Ectodermal cell (in vitro differentiated cells): Measurements from ENCODE around the gene MYD88.

Experiments
- H3K27ac ChIP-seq: 2 replicates; pipeline ENCODE4 v1.7.0; 2013; ENCODE audit warnings: mild to moderate bottlenecking, low read depth, low read length; ENCODE audit not compliant: insufficient read depth, poor library complexity, severe bottlenecking
- H3K27me3 ChIP-seq: 2 replicates; pipeline ENCODE4 v1.7.0; 2013; ENCODE audit warnings: mild to moderate bottlenecking, low read length; ENCODE audit not compliant: insufficient read depth, control insufficient read depth, poor library complexity, severe bottlenecking
- H3K36me3 ChIP-seq: one replicate; pipeline ENCODE4 v1.7.0; 2013; ENCODE audit warnings: low read length; ENCODE audit not compliant: control insufficient read depth, insufficient read depth
- H3K4me1 ChIP-seq: one replicate; pipeline ENCODE4 v1.7.0; 2013; ENCODE audit warnings: low read length; ENCODE audit not compliant: control insufficient read depth, insufficient read depth
- H3K4me3 ChIP-seq: 2 replicates; pipeline ENCODE4 v1.7.0; 2013; ENCODE audit warnings: low read depth, low read length, control low read depth; ENCODE audit not compliant: insufficient read depth
- H3K9me3 ChIP-seq: 2 replicates; pipeline ENCODE4 v1.7.0; 2013; ENCODE audit warnings: mild to moderate bottlenecking, low read length, moderate library complexity; ENCODE audit not compliant: control insufficient read depth
- WGBS, 2 experiments: methylation state at CpG; one replicate each; pipeline ENCODE4 v1.1.7; 2013; ENCODE audit warnings: missing lambda C conversion rate in 2 of 2; 5-methylcytosine and 5-hydroxymethylcytosine counted together

MYD88 gene

GRCh38 chr3:38112378-38112761 is 26.1 kb upstream of the MYD88 start:
- Histone ChIP-seq H3K9me3 (no peaks in the 10 kb centered on the region), H3K4me1 (no peaks in the 10 kb centered on the region), H3K27me3 (no peaks in the 10 kb centered on the region), H3K36me3 (no peaks in the 10 kb centered on the region), H3K4me3 (no peak overlapping the region), H3K27ac (no peak overlapping the region)
- WGBS, 2 experiments = 90 to 91% methylated on average over 7 of the region's 7 CpGs

GRCh38 chr3:38114052-38114874 is 24.2 kb upstream of the MYD88 start:
- Histone ChIP-seq H3K27ac (no peak overlapping the region), H3K36me3 (no peaks in the 10 kb centered on the region), H3K4me3 (no peak overlapping the region), H3K4me1 (no peaks in the 10 kb centered on the region), H3K27me3 (no peaks in the 10 kb centered on the region), H3K9me3 (no peaks in the 10 kb centered on the region)
- 92 to 95% methylated on average over 13 of the region's 13 CpGs for WGBS, 2 experiments

- Histone ChIP-seq H3K4me1 (no peaks in the 10 kb centered on the region), H3K9me3 (no peaks in the 10 kb centered on the region), H3K4me3 (no peak overlapping the region), H3K36me3 (no peaks in the 10 kb centered on the region), H3K27ac (no peak overlapping the region), H3K27me3 (no peaks in the 10 kb centered on the region)
- WGBS, 2 experiments = 88 to 89% methylated on average over 13 of the region's 13 CpGs
Measured at GRCh38 chr3:38114875-38115644, 23.4 kb upstream of the MYD88 start.

DNA sequence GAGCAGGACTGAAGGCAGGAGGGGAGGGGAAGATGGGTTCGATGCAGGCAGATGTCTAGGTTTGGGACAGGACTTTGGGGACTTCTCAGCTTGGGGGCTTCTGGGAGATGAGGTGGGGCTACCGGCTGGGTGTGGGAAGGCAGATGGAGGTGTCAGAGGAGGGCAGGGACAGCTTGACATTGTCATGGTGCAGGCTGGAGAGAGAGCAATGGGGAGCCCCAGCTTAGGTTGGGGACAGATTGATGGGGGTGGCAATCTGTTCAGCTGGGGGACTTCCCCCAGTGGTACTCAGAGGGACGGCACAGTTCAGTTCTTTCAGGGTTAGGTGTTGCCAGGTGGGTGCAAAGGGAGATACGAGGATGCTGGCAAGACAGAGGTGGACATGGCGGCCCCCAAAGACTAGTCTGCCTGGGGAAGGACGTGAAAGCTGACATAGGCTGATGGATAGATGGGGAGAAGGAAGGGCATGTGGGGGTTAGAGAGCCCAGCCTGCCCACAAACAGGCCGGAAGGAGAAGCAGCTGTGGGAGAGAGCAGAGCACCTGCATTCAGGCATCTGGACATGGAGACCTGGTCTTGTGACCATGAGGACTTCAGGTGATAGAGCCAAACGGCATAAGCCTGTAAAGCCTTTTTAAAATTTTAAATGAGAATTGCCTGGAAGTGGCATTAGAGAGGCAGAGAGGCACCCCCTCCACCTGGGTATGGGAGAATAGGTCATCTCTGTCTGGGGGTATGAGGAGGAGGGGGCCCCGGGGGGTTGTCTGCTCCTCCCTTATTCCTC is 22.6 kb upstream of the MYD88 start:
- Histone ChIP-seq H3K27ac (no peak overlapping the region), H3K9me3 (no peaks in the 10 kb centered on the region), H3K4me3 (no peak overlapping the region), H3K36me3 (no peaks in the 10 kb centered on the region), H3K4me1 (no peaks in the 10 kb centered on the region), H3K27me3 (no peaks in the 10 kb centered on the region)
- WGBS, 2 experiments = 91 to 92% methylated on average over 8 to 9 of the region's 9 CpGs

DNA sequence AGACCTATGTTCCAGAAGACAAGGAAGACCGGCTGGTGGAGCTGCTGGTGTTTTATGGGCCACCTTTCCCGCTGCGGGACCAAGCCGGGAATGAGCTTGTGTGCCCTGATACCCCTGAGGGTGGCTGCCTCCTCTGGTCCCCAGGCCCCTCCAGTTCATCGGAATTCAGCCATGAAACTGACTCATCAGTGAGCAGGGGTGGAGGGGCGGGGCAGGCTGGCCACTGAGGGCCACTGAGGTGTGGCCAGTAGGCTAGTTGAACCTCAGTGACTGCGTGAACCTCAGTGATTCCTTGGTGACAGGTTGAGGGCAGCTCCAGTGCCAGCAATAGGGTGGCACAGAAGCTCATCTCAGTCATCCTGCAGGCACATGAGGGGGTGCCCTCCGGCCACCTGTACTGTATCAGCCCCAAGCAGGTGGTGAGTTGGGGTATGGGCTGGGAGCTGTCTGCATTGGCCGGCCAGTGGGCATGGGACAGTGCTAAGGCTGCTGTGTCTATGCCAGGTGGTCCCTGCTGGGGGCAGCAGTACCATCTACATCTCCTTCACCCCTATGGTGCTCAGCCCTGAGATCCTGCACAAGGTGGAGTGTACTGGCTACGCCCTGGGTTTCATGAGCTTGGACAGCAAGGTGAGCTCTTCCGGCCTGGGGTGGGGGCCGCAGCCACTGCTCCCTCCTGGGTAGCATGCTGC is 21.8 kb upstream of the MYD88 start:
- Histone ChIP-seq H3K4me3 (no peak overlapping the region), H3K27ac (no peak overlapping the region), H3K9me3 (no peaks in the 10 kb centered on the region), H3K27me3 (no peaks in the 10 kb centered on the region), H3K36me3 (no peaks in the 10 kb centered on the region), H3K4me1 (no peaks in the 10 kb centered on the region)
- 93 to 94% methylated on average over 12 of the region's 12 CpGs for WGBS, 2 experiments

- WGBS, 2 experiments = 89 to 92% methylated on average over 10 of the region's 10 CpGs
- no peaks in the 10 kb centered on the region for H3K27me3 ChIP-seq
- peaks cover 4% of the 10 kb centered on the region for H3K36me3 ChIP-seq
- H3K27ac ChIP-seq = no peak overlapping the region
- H3K4me3 ChIP-seq = no peak overlapping the region
- no peaks in the 10 kb centered on the region for H3K4me1 ChIP-seq
- H3K9me3 ChIP-seq = no peaks in the 10 kb centered on the region
Measured at GRCh38 chr3:38117163-38117716, 21.2 kb upstream of the MYD88 start.

GRCh38 chr3:38117748-38118420 is 20.6 kb upstream of the MYD88 start:
- Histone ChIP-seq H3K36me3 (peaks cover 6% of the 10 kb centered on the region), H3K27ac (no peak overlapping the region), H3K27me3 (no peaks in the 10 kb centered on the region), H3K4me1 (no peaks in the 10 kb centered on the region), H3K9me3 (no peaks in the 10 kb centered on the region), H3K4me3 (no peak overlapping the region)
- 76 to 83% methylated on average over 11 of the region's 11 CpGs for WGBS, 2 experiments

- Histone ChIP-seq H3K27me3 (no peaks in the 10 kb centered on the region), H3K4me3 (no peak overlapping the region), H3K36me3 (peaks cover 6% of the 10 kb centered on the region), H3K27ac (no peak overlapping the region), H3K9me3 (no peaks in the 10 kb centered on the region), H3K4me1 (no peaks in the 10 kb centered on the region)
- WGBS, 2 experiments = 93 to 95% methylated on average over 13 of the region's 13 CpGs
Measured at GRCh38 chr3:38118421-38119247, 19.8 kb upstream of the MYD88 start.

- Histone ChIP-seq H3K36me3 (peaks cover 6% of the 10 kb centered on the region), H3K4me3 (no peak overlapping the region), H3K9me3 (no peaks in the 10 kb centered on the region), H3K27ac (no peak overlapping the region), H3K27me3 (no peaks in the 10 kb centered on the region), H3K4me1 (no peaks in the 10 kb centered on the region)
- 88 to 98% methylated on average over 1 of the region's 1 CpG for WGBS, 2 experiments
Measured at GRCh38 chr3:38119248-38119544, 19.3 kb upstream of the MYD88 start.
